Activated T-cell treated with anti-CD3 and anti-CD28 coated beads for 48 hours (primary cell): Measurements from ENCODE around the gene ANKRD33B.
"Not testable (repeated sequence)": the region's sequence is repeated elsewhere in the genome, so short reads cannot be mapped to it uniquely, and the experiment has no call there.

Source experiments
- DNase-seq: peaks from one replicate; pipeline ENCODE4 v3.0.0-alpha.2; 2020; ENCODE audit warnings: low read depth

The ANKRD33B gene

GRCh38 chr5:10537624-10538023 lies 26.2 kb upstream of the ANKRD33B start:
- DNase-seq, result no peak

- no peak for DNase-seq
These were observed 25.6 kb upstream of the ANKRD33B start for GRCh38 chr5:10538103-10538788.

- no peak for DNase-seq
These were observed 24.8 kb upstream of the ANKRD33B start for GRCh38 chr5:10538789-10539686.

- no peak for DNase-seq
These were observed 24.2 kb upstream of the ANKRD33B start for GRCh38 chr5:10539687-10539998.

- no peak for DNase-seq
These were observed 23.8 kb upstream of the ANKRD33B start for GRCh38 chr5:10540036-10540544.

- no peak for DNase-seq
These were observed 22.8 kb upstream of the ANKRD33B start for GRCh38 chr5:10540951-10541646.

GRCh38 chr5:10542055-10542550 lies 21.8 kb upstream of the ANKRD33B start:
- no peak for DNase-seq

- no peak for DNase-seq
These were observed 20.3 kb upstream of the ANKRD33B start for GRCh38 chr5:10543585-10544040.

GRCh38 chr5:10545084-10545483 lies 18.8 kb upstream of the ANKRD33B start:
- DNase-seq, result no peak

- no peak for DNase-seq
These were observed 17.7 kb upstream of the ANKRD33B start for GRCh38 chr5:10546186-10546585.

- no peak for DNase-seq
These were observed 15.3 kb upstream of the ANKRD33B start for GRCh38 chr5:10548418-10549122.

GRCh38 chr5:10549123-10549514 lies 14.8 kb upstream of the ANKRD33B start:
- not testable (repeated sequence) for DNase-seq

- no peak for DNase-seq
These were observed 13.5 kb upstream of the ANKRD33B start for GRCh38 chr5:10550222-10550995.

GRCh38 chr5:10551782-10552138 lies 12.1 kb upstream of the ANKRD33B start:
- DNase-seq, result no peak

- DNase-seq, result no peak
These were observed 11.4 kb upstream of the ANKRD33B start for GRCh38 chr5:10552183-10553143.

GRCh38 chr5:10553476-10553875 lies 10.4 kb upstream of the ANKRD33B start:
- no peak for DNase-seq

GRCh38 chr5:10555277-10555684 lies 8.6 kb upstream of the ANKRD33B start:
- no peak for DNase-seq

- no peak for DNase-seq
These were observed 7.5 kb upstream of the ANKRD33B start for GRCh38 chr5:10556289-10556807.

GRCh38 chr5:10556893-10557746 lies 6.8 kb upstream of the ANKRD33B start:
- no peak for DNase-seq
